OCI-LY7 (cell line): ENCODE results near the gene CYP46A1. TPM values are rescaled to one million over a fixed set of nuclear protein-coding genes. Genes with fewer than 3 reads are reported as not detected.

Experiments used
- BruUV-seq: library from RNA; stranded (reverse); fragments of 400-500 nt; replicated peaks from 2 replicates; lab custom pipeline; 2021; lab: Mats Ljungman, UMichigan
- CTCF ChIA-PET: fragments of 300-600 bp; sonication (Branson Sonifier 250); formaldehyde crosslinking; loops from one replicate; lab custom pipeline; 2022; ENCODE audit warnings: antibody characterized with exemption; ENCODE audit not compliant: unreplicated experiment; lab: Charles Lee
- POLR2A ChIA-PET: fragments of 300-600 bp; sonication (Branson Sonifier 250); formaldehyde crosslinking; loops from one replicate; lab custom pipeline; 2022; ENCODE audit warnings: antibody characterized with exemption; lab: Charles Lee
- DNase-seq: peaks from one replicate; pipeline ENCODE4 v3.0.0-alpha.2; 2015; ENCODE audit warnings: low spot score
- H2AFZ ChIP-seq: fragments of 200-600 bp; sonication (generic), shearing (Covaris generic); 2 replicates; pipeline ENCODE4 v1.6.1; 2014; ENCODE audit warnings: mild to moderate bottlenecking, antibody characterized with exemption, low read length, moderate library complexity
- H3K27ac ChIP-seq: fragments of 200-600 bp; sonication (generic); 2 replicates; pipeline ENCODE4 v1.5.1; 2014; ENCODE audit warnings: mixed run types, low read depth, mild to moderate bottlenecking, moderate library complexity, low read length, inconsistent platforms; ENCODE audit not compliant: poor library complexity, severe bottlenecking
- H3K36me3 ChIP-seq: fragments of 200-600 bp; sonication (generic); 2 replicates; pipeline ENCODE4 v1.6.1; 2014; ENCODE audit warnings: mild to moderate bottlenecking, antibody characterized with exemption, low read length, moderate library complexity, mixed read lengths; ENCODE audit not compliant: insufficient read depth
- H3K4me1 ChIP-seq: fragments of 200-600 bp; sonication (generic); 2 replicates; pipeline ENCODE4 v1.5.1; 2014; ENCODE audit warnings: mild to moderate bottlenecking, low read length; ENCODE audit not compliant: insufficient read depth, poor library complexity, severe bottlenecking
- H3K4me2 ChIP-seq: fragments of 200-600 bp; sonication (generic); 2 replicates; pipeline ENCODE4 v1.6.1; 2014; ENCODE audit warnings: mild to moderate bottlenecking, low read length
- H3K4me3 ChIP-seq: fragments of 200-600 bp; sonication (generic); 2 replicates; pipeline ENCODE4 v1.5.1; 2014; ENCODE audit warnings: mild to moderate bottlenecking, low read depth, low read length; ENCODE audit not compliant: poor library complexity, severe bottlenecking
- H3K79me2 ChIP-seq: fragments of 200-600 bp; sonication (generic); 2 replicates; pipeline ENCODE4 v1.6.1; 2016; ENCODE audit warnings: low read depth, mild to moderate bottlenecking, low read length, moderate library complexity, mixed read lengths; ENCODE audit not compliant: insufficient read depth
- H3K9me2 ChIP-seq: fragments of 200-600 bp; sonication (generic); 2 replicates; pipeline ENCODE4 v1.6.1; 2016; ENCODE audit warnings: mild to moderate bottlenecking, low read length, mixed read lengths; ENCODE audit not compliant: insufficient read depth
- H3K9me3 ChIP-seq: fragments of 200-600 bp; sonication (generic); 2 replicates; pipeline ENCODE4 v1.6.1; 2014; ENCODE audit warnings: mild to moderate bottlenecking, mixed run types, low read length, mixed read lengths
- H4K20me1 ChIP-seq: fragments of 200-600 bp; sonication (generic); 2 replicates; pipeline ENCODE4 v1.6.1; 2014; ENCODE audit warnings: mild to moderate bottlenecking, antibody characterized with exemption, low read length, moderate library complexity, mixed read lengths; ENCODE audit not compliant: insufficient read depth
- CTCF ChIP-seq: fragments of 200-600 bp; sonication (generic); conservative IDR thresholded peaks from 2 replicates; pipeline ENCODE4 v1.5.1; 2014; ENCODE audit warnings: mild to moderate bottlenecking, antibody characterized with exemption, low read length, moderate library complexity, mixed read lengths
- EZH2phosphoT487 ChIP-seq: fragments of 200-600 bp; sonication (generic); IDR thresholded peaks from 2 replicates; pipeline ENCODE4 v1.6.1; 2018; ENCODE audit warnings: low read depth, borderline replicate concordance, mild to moderate bottlenecking, mixed run types, antibody characterized with exemption, low read length, moderate library complexity, mixed read lengths
- intact Hi-C: fragments of 100-400 bp; cut with micrococcal nuclease; formaldehyde crosslinking; loops from one replicate; pipeline ENCODE4 v1.10.0; 2022; ENCODE audit not compliant: unreplicated experiment
- total RNA-seq, 2 experiments: library from RNA; depleted of rRNA in 1 of 2; stranded (reverse); fragments of >200 nt in 1 of 2; shearing (Covaris generic) in 1 of 2; gene quantifications; 2 replicates each; pipeline ENCODE4 v1.2.3, GENCODE V29; 2014 to 2022

CYP46A1 gene
- total RNA-seq, 2 experiments from 2014 or later, result 4.1 to 10.8 TPM

- H3K4me3 ChIP-seq, result peak overlapping the region; percentile 57
- DNase-seq, result peak; percentile 85
- BruUV-seq, result TSS peak; percentile 68
- intact Hi-C loops, result loop anchor here (2.0 to 5.0 kb wide), 4 partner anchors 106 to 259 kb away; partner anchors contain the start of genes CCNK, EML1 and SETD3
- peak overlapping the region; percentile 88 for H3K4me2 ChIP-seq
- H3K36me3 ChIP-seq, result no peaks in the 10 kb centered on the region
- H4K20me1 ChIP-seq, result no peaks in the 10 kb centered on the region
- no peaks in the 10 kb centered on the region for H3K9me2 ChIP-seq
- H3K9me3 ChIP-seq, result no peaks in the 10 kb centered on the region
- ChIA-PET CTCF (interaction anchor here (0.5 to 0.7 kb wide), 3 partner anchors 206 to 900 kb away, joined by 3 to 4 read pairs (median 3); partner anchors contain the start of genes CCNK and SETD3), POLR2A (interaction anchor here (0.5 to 1.4 kb wide), 2 partner anchors 18 to 147 kb away, joined by 3 to 4 read pairs; no protein-coding TSS in a partner anchor)
- H3K27ac ChIP-seq, result peak overlapping the region; percentile 85
- TF ChIP-seq EZH2phosphoT487, result no peak
- 0 out of 2 replicates have a peak, but pooled peaks have one; percentile 8 for TF ChIP-seq CTCF
- H3K4me1 ChIP-seq, result peaks cover 42% of the 10 kb centered on the region
- H2AFZ ChIP-seq, result peak overlapping the region; percentile 14; the same call in 1 of the 2 replicates
- no peaks in the 10 kb centered on the region for H3K79me2 ChIP-seq
Observed at GRCh38 chr14:99686557-99687283, 2.6 kb downstream of the CYP46A1 start.

GRCh38 chr14:99687284-99688209 is 3.4 kb downstream of the CYP46A1 start:
- Histone ChIP-seq H3K27ac (peak overlapping the region; percentile 85), H2AFZ (peak overlapping the region; percentile 14; the same call in 1 of the 2 replicates), H3K4me2 (peak overlapping the region; percentile 88), H3K9me3 (no peaks in the 10 kb centered on the region), H4K20me1 (no peaks in the 10 kb centered on the region), H3K79me2 (no peaks in the 10 kb centered on the region), H3K36me3 (no peaks in the 10 kb centered on the region), H3K9me2 (no peaks in the 10 kb centered on the region), H3K4me3 (peak overlapping the region; percentile 57), H3K4me1 (peaks cover 40% of the 10 kb centered on the region)
- DNase-seq, result peak; percentile 67
- POLR2A ChIA-PET, result interaction anchor here (0.5 to 1.4 kb wide), 3 partner anchors 19 to 148 kb away, joined by 3 to 4 read pairs (median 3); no protein-coding TSS in a partner anchor
- no TSS peak for BruUV-seq
- intact Hi-C loops, result loop anchor here (2.0 to 5.0 kb wide), 4 partner anchors 105 to 260 kb away; partner anchors contain the start of genes CCNK, EML1 and SETD3
- CTCF ChIA-PET, result interaction anchor here (0.6 to 0.7 kb wide), 3 partner anchors 20 to 225 kb away, joined by 3 to 5 read pairs (median 4); partner anchors contain the start of genes CCNK and SETD3
- TF ChIP-seq EZH2phosphoT487 (no peak), CTCF (peak; percentile 96)
